Measurements from ENCODE around the gene PLPPR2.
"Not testable (repeated sequence)": the region's sequence is repeated elsewhere in the genome, so short reads cannot be mapped to it uniquely, and the experiment has no call there.

Gene PLPPR2

DNA sequence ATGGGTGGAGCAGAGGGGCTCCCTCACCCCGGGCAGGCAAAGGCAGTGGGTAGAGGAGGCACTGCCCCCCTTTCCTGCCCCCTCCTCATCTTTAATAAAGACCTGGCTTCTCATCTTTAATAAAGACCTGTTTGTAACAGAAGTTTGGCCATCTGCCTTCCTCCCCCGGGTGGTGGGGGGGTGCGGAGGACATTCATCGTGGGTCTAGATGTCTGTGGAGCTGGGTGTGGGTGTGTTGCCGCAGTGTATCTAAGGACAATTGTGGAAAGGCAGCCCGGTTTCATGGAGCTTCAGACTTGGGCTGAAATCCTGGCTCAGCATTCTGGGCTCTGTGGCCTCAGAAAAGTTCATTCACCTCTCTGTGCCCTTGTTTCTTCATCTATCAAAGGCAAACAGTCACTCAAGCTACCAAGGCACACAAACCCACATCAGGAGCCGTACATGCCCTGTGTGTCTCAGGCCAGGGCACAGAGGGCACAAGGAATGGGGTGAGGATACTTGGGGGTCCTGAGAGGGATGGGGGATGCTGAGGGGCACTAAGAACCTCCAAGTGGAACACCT, 10.4 kb downstream of the PLPPR2 start:
- H3K9ac ChIP-seq (ENCODE audit: low read length): no peak overlapping the region
- no peaks in the 10 kb centered on the region for H3K4me1 ChIP-seq (ENCODE audit: control insufficient read depth, insufficient read depth, low read length)
- H3K4me3 ChIP-seq (ENCODE audit: low read length): no peak overlapping the region
- H3K27me3 ChIP-seq (ENCODE audit: control insufficient read depth, insufficient read depth, low read length): no peaks in the 10 kb centered on the region
- H3K27ac ChIP-seq (ENCODE audit: low read depth, low read length): no peak overlapping the region
- no peaks in the 10 kb centered on the region for H3K36me3 ChIP-seq (ENCODE audit: control insufficient read depth, insufficient read depth, low read length)

GRCh38 chr19:11367528-11367927, 12.3 kb downstream of the PLPPR2 start:
- no peak overlapping the region for H3K4me3 ChIP-seq (ENCODE audit: low read length)
- H3K27me3 ChIP-seq (ENCODE audit: control insufficient read depth, insufficient read depth, low read length): no peaks in the 10 kb centered on the region
- no peaks in the 10 kb centered on the region for H3K4me1 ChIP-seq (ENCODE audit: control insufficient read depth, insufficient read depth, low read length)
- no peak overlapping the region for H3K27ac ChIP-seq (ENCODE audit: low read depth, low read length)
- no peak overlapping the region for H3K9ac ChIP-seq (ENCODE audit: low read length)
- no peaks in the 10 kb centered on the region for H3K36me3 ChIP-seq (ENCODE audit: control insufficient read depth, insufficient read depth, low read length)

DNA sequence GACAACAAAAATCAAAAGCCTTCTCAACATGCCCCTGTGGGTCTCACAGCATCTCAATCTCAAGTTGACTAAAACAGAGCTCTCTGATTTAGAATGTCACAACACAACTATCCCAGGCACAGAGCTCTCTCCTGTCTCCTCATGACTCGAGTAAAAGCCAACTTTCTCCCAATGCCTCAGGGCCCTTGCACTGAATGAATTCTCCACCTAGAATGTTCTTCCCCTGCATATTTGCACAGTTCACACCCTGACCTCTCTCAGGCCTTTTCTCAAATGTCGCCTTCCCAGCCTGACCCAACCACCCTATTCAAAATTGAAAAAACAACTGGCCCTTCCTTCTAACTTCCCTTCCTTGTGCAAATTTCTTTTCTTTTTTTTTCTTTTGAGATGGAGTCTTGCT, 15.5 kb downstream of the PLPPR2 start:
- Histone ChIP-seq H3K27me3 (ENCODE audit: control insufficient read depth, insufficient read depth, low read length) (no peaks in the 10 kb centered on the region), H3K36me3 (ENCODE audit: control insufficient read depth, insufficient read depth, low read length) (no peaks in the 10 kb centered on the region), H3K27ac (ENCODE audit: low read depth, low read length) (no peak overlapping the region), H3K9ac (ENCODE audit: low read length) (no peak overlapping the region), H3K4me1 (ENCODE audit: control insufficient read depth, insufficient read depth, low read length) (peaks cover 7% of the 10 kb centered on the region), H3K4me3 (ENCODE audit: low read length) (no peak overlapping the region)

DNA sequence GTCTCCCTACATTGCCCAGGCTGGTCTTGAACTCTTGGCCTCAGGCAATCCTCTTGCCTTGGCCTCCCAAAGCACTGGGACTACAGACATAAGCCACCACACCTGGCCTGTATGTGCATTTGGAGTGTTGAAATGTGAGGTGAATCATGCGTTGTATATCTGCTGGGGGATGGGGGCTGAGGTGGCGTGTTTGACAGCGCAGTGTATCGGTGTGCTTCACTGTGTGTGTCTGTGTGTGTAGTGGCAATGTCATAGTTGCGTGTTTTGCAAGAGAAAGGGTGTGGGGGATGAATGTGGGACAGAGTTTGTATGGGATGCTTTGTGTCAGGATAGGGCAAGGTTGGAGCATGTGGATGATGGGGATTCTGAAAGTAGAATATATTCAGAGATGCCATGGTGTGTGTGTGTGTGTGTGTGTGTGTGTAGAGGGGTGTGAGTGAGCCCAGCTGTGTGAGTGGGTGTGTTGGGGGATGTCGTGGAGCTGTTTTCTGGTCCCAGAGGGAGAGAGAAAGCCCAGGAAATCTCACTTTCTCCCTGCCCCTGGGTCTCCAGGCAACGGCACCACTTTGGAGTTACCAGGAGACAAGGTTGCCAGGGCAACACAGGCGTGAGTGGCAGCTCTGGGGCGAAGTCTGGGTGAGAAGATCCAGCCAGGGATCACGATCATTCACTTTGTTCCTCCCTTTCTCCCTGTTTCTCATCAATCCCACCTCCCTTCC, 18.1 kb downstream of the PLPPR2 start:
- Histone ChIP-seq H3K4me1 (ENCODE audit: control insufficient read depth, insufficient read depth, low read length) (peaks cover 25% of the 10 kb centered on the region), H3K9ac (ENCODE audit: low read length) (no peak overlapping the region), H3K27me3 (ENCODE audit: control insufficient read depth, insufficient read depth, low read length) (no peaks in the 10 kb centered on the region), H3K36me3 (ENCODE audit: control insufficient read depth, insufficient read depth, low read length) (no peaks in the 10 kb centered on the region), H3K27ac (ENCODE audit: low read depth, low read length) (no peak overlapping the region), H3K4me3 (ENCODE audit: low read length) (no peak overlapping the region)

DNA sequence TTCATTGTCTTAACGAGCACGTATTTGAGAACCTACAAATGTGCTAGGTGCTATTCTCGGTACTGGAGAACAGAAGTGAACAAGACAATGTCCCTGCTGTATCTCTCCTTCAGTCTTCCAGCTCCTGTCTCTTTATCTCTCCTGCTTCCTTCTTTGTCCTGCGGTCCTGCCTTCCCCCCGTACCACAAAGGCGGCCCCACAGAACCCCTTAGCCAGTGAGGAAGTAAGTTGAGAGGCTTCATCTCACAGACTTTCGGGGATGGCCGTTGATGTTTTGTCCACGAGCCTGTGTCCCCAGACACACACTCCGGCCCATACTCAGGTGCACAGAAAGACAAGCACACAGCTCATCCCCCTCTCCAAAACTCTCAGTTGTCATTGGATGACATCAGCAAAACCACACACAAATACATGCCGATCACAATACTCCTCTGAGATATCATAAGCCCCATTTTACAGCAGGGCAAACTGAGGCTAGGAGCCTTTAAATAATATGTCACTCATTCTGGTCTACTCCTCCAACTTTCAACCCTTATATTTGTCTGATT, 18.7 kb downstream of the PLPPR2 start:
- peaks cover 28% of the 10 kb centered on the region for H3K4me1 ChIP-seq (ENCODE audit: control insufficient read depth, insufficient read depth, low read length)
- H3K36me3 ChIP-seq (ENCODE audit: control insufficient read depth, insufficient read depth, low read length): no peaks in the 10 kb centered on the region
- H3K27me3 ChIP-seq (ENCODE audit: control insufficient read depth, insufficient read depth, low read length): no peaks in the 10 kb centered on the region
- H3K27ac ChIP-seq (ENCODE audit: low read depth, low read length): peak overlapping the region; percentile 96
- H3K4me3 ChIP-seq (ENCODE audit: low read length): peak overlapping the region; percentile 83
- H3K9ac ChIP-seq (ENCODE audit: low read length): no peak overlapping the region

GRCh38 chr19:11374433-11375142, 19.4 kb downstream of the PLPPR2 start, which contains the start of gene SWSAP1:
TSS of gene SWSAP1 (plus strand) at chr19:11374666. CDS start at chr19:11374681, 15 bp downstream.
- Histone ChIP-seq H3K27ac (ENCODE audit: low read depth, low read length) (peak within 1 kb of the TSS; percentile 96), H3K4me1 (ENCODE audit: control insufficient read depth, insufficient read depth, low read length) (peaks cover 28% of the 10 kb centered on the region), H3K27me3 (ENCODE audit: control insufficient read depth, insufficient read depth, low read length) (no peaks in the 10 kb centered on the region), H3K36me3 (ENCODE audit: control insufficient read depth, insufficient read depth, low read length) (no peaks in the 10 kb centered on the region), H3K4me3 (ENCODE audit: low read length) (peak within 1 kb of the TSS; percentile 83), H3K9ac (ENCODE audit: low read length) (peak within 1 kb of the TSS; percentile 75)

DNA sequence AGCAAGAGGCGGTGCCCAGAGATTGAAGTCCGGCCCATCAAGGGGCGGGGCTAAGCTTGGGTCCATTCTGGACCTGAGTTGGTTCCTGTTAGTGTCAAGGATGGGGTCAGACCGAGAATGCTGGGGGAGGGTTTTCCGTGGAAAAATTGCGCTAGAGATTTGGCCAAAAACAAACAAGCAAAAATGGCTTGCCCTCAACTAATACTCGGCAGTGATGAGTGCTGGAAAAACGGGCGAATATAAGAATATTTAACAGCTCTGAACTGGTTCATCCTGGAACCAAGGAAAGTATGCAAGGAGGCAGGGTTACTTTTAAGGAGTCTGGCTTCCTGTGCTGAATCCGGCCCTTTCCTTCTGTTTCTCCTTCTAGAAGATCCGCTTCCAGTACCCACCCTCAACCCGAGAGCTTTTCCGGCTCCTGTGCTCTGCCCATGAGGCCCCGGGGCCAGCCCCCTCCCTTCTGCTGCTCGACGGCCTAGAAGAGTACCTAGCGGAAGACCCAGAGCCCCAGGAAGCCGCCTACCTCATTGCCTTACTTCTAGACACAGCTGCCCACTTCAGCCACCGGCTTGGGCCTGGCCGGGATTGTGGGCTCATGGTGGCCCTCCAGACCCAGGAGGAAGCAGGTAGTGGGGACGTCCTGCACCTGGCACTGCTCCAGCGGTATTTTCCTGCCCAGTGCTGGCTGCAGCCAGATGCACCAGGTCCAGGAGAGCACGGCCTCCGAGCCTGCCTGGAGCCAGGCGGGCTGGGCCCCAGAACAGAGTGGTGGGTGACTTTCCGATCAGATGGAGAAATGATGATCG, 20.1 kb downstream of the PLPPR2 start:
- H3K27ac ChIP-seq (ENCODE audit: low read depth, low read length): peak overlapping the region; percentile 74
- H3K27me3 ChIP-seq (ENCODE audit: control insufficient read depth, insufficient read depth, low read length): no peaks in the 10 kb centered on the region
- peaks cover 28% of the 10 kb centered on the region for H3K4me1 ChIP-seq (ENCODE audit: control insufficient read depth, insufficient read depth, low read length)
- H3K36me3 ChIP-seq (ENCODE audit: control insufficient read depth, insufficient read depth, low read length): no peaks in the 10 kb centered on the region
- H3K4me3 ChIP-seq (ENCODE audit: low read length): peak overlapping the region; percentile 72
- H3K9ac ChIP-seq (ENCODE audit: low read length): peak overlapping the region; percentile 35

DNA sequence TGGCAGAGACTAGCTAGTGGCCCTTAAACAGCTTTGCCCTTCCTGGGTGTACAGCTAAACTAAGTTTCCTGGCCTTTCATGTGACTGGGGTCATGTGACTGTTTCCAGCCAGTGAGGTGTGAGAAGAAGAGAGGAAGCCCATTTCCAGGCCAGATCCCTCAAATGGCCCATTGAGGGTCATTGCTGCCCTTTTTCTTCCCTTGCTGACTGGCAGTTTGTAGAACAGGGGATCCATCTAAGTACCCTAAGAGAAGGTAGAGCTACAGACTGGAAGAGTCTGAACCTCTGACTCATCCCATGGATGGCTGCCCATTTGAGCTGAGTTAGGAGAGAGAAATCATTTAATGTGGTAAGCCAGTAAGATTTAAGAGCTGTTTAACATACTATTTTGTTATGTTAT, 22.0 kb downstream of the PLPPR2 start:
- Histone ChIP-seq H3K9ac (ENCODE audit: low read length) (no peak overlapping the region), H3K36me3 (ENCODE audit: control insufficient read depth, insufficient read depth, low read length) (no peaks in the 10 kb centered on the region), H3K27me3 (ENCODE audit: control insufficient read depth, insufficient read depth, low read length) (no peaks in the 10 kb centered on the region), H3K4me3 (ENCODE audit: low read length) (no peak overlapping the region), H3K27ac (ENCODE audit: low read depth, low read length) (peak overlapping the region; percentile 76), H3K4me1 (ENCODE audit: control insufficient read depth, insufficient read depth, low read length) (peaks cover 35% of the 10 kb centered on the region)

- Histone ChIP-seq H3K4me1 (ENCODE audit: control insufficient read depth, insufficient read depth, low read length) (peaks cover 35% of the 10 kb centered on the region), H3K4me3 (ENCODE audit: low read length) (no peak overlapping the region), H3K9ac (ENCODE audit: low read length) (no peak overlapping the region), H3K27ac (ENCODE audit: low read depth, low read length) (peak overlapping the region; percentile 55), H3K27me3 (ENCODE audit: control insufficient read depth, insufficient read depth, low read length) (no peaks in the 10 kb centered on the region), H3K36me3 (ENCODE audit: control insufficient read depth, insufficient read depth, low read length) (no peaks in the 10 kb centered on the region)
These were observed 22.5 kb downstream of the PLPPR2 start for GRCh38 chr19:11377756-11378155.

DNA sequence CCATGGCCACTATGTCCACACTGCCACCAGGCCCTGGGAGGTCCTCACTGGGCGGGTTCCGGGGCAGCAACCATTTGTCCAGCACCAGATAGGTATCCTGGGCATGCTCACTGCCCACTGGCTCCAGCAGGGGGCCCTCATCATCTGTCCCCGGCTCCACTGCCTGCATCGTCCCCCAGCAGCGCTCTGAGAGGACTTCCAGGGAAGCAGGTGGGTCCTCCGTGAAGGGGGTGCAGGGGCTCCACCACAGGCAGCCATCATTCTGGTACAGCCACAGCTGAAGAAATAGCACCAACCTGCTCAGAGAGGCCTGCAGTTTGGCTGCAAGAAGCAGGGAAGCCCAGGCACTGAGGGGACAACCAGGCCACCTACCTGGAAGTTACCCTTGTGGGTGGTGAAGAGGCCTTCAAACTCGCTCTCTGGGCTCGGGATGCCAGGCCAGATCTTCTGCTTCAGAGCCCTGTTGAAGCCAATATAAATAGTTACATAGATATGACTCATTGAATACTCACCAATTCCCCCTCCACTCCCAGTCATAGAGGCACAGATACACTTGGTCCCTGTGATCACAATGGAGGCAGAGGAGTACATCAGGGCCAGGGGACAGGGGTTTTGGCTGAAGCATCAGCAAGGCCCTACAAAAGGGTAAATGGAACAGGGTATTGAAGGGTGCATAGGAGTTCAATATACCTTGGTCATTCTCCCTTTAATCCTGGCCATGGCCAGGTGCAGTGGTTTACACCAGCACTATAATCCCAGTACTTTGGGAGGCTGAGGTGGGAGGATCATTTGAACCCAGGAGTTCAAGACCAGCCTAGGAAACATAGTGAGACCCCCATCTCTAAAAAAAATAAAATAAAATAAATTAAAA, 23.3 kb downstream of the PLPPR2 start:
- Histone ChIP-seq H3K36me3 (ENCODE audit: control insufficient read depth, insufficient read depth, low read length) (no peaks in the 10 kb centered on the region), H3K27ac (ENCODE audit: low read depth, low read length) (peak overlapping the region; percentile 55), H3K4me3 (ENCODE audit: low read length) (no peak overlapping the region), H3K9ac (ENCODE audit: low read length) (no peak overlapping the region), H3K4me1 (ENCODE audit: control insufficient read depth, insufficient read depth, low read length) (peaks cover 35% of the 10 kb centered on the region), H3K27me3 (ENCODE audit: control insufficient read depth, insufficient read depth, low read length) (peaks cover 2% of the 10 kb centered on the region)

- not testable (repeated sequence) for H3K27me3 ChIP-seq (ENCODE audit: control insufficient read depth, insufficient read depth, low read length); H3K36me3 ChIP-seq (ENCODE audit: control insufficient read depth, insufficient read depth, low read length); H3K9ac ChIP-seq (ENCODE audit: low read length); H3K4me3 ChIP-seq (ENCODE audit: low read length); H3K27ac ChIP-seq (ENCODE audit: low read depth, low read length)
- H3K4me1 ChIP-seq (ENCODE audit: control insufficient read depth, insufficient read depth, low read length): peaks cover 32% of the 10 kb centered on the region
These were observed 24.1 kb downstream of the PLPPR2 start for GRCh38 chr19:11379269-11379845.
